ENCODE measurements around the gene POC1A. TPM values are rescaled to one million over a fixed set of nuclear protein-coding genes. Genes with fewer than 3 reads are reported as not detected.
A peak's percentile ranks its signal among the peaks of the same experiment; 100 is the strongest.

Gene POC1A
- total and polyA plus RNA-seq, 2 donors (not counting 3 experiments of a cell fraction or from before 2014, with no cell fraction given), result 14.8 to 19.4 TPM

DNA sequence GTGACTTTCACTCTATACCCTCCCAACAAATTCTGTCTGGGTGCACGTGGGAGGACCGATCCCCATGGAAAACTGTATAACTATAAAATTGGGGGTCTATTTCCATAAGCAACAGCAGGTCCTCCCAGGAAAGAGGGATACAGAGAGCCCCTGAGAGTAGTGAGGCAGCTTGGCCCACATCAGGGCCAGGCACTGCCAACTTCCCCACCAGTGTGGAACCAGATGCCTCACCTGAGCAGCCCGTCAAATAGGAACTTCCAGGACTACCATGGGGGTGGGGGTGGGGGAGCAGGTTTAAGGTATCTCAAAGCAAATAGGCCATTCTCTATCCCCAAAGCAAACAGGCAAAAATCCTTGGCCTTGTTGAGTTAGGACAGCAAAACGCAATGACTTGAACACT is 64.5 kb downstream of the POC1A start:
- no peaks in the 10 kb centered on the region for H4K20me1 ChIP-seq (replicated peaks; ENCODE audit: control insufficient read depth, extremely low read depth, insufficient read depth, low read length)
- TF ChIP-seq MYC (IDR thresholded peaks at IDR 0.05; ENCODE audit: low read depth, low read length), result no peak
- TF ChIP-seq MAX (IDR thresholded peaks at IDR 0.05; ENCODE audit: insufficient read depth, insufficient read length), result no peak
- no peak for TF ChIP-seq JUN (IDR thresholded peaks at IDR 0.05; ENCODE audit: borderline replicate concordance, insufficient read depth, insufficient read length, low read depth)
- no peak for TF ChIP-seq POLR2A (IDR thresholded peaks at IDR 0.05; ENCODE audit: low read depth, low read length)
- no peak for TF ChIP-seq EZH2 (IDR thresholded peaks at IDR 0.05; ENCODE audit: borderline replicate concordance, low read depth, low read length, severe bottlenecking)
- TF ChIP-seq CTCF (IDR thresholded peaks at IDR 0.05; ENCODE audit: extremely low read depth in 1 of 2, insufficient read depth in 1 of 2, low read depth in 1 of 2, low read length in 2 of 2), result no peak
- no peak for TF ChIP-seq POLR2AphosphoS5 (IDR thresholded peaks at IDR 0.05; ENCODE audit: insufficient read depth, low read depth, low read length)
- TF ChIP-seq FOS (IDR thresholded peaks at IDR 0.05; ENCODE audit: borderline replicate concordance, insufficient read depth, low read length), result no peak
- TF ChIP-seq GATA2 (IDR thresholded peaks at IDR 0.05; ENCODE audit: insufficient read depth, insufficient read length, low read depth, low read length), result no peak
- no peak for FAIRE-seq
- peaks cover 58% of the 10 kb centered on the region for H3K4me1 ChIP-seq (ENCODE audit: control insufficient read depth, extremely low read depth, insufficient read depth, low read length)
- peak overlapping the region; percentile 71 for H3K9ac ChIP-seq (replicated peaks; ENCODE audit: extremely low read depth, insufficient read depth, low read length)
- BruUV-seq (replicated peaks), result no TSS peak
- no peaks in the 10 kb centered on the region for H3K9me3 ChIP-seq (replicated peaks; ENCODE audit: control insufficient read depth, insufficient read depth, low read length)
- CTCF ChIA-PET, result interaction anchor here (1.4 to 1.7 kb wide), 3 partner anchors 17 to 36 kb away, joined by 3 to 6 read pairs (median 4); no protein-coding TSS in a partner anchor
- no peaks in the 10 kb centered on the region for H3K9me1 ChIP-seq (replicated peaks; ENCODE audit: control insufficient read depth, extremely low read depth, insufficient read depth, low read length)
- POLR2A ChIA-PET, result no interaction called here
- no peaks in the 10 kb centered on the region for H3K36me3 ChIP-seq (ENCODE audit: control insufficient read depth in 2 of 2, extremely low read depth in 1 of 2, insufficient read depth in 2 of 2, low read length in 2 of 2)
- H3K79me2 ChIP-seq (ENCODE audit: control insufficient read depth, insufficient read depth, low read length), result no peaks in the 10 kb centered on the region
- dilution Hi-C loops (cut with MboI; ENCODE audit: extremely low pct_ligation_motif_present, low sequenced_read_pairs), result no loop called here
- no peaks in the 10 kb centered on the region for H3K27me3 ChIP-seq (ENCODE audit: control insufficient read depth in 2 of 2, insufficient read depth in 2 of 2, low read length in 2 of 2)
- intact Hi-C loops (cut with micrococcal nuclease), result loop anchor here (1.0 to 2.0 kb wide), 2 partner anchors 31 to 32 kb away; no protein-coding TSS in a partner anchor
- H3K27ac ChIP-seq (ENCODE audit: insufficient read depth, low read depth, low read length), result peak overlapping the region; percentile 96
- no peak overlapping the region for H3K4me3 ChIP-seq (replicated peaks in 1 of 3; ENCODE audit: insufficient read depth in 1 of 3, low read depth in 1 of 3, low read length in 3 of 3)
- peak overlapping the region; percentile 77 for H2AFZ ChIP-seq (ENCODE audit: low read depth, low read length)
- peak overlapping the region; percentile 41 for H3K4me2 ChIP-seq (ENCODE audit: insufficient read depth, low read length)
- DNase-seq (ENCODE audit: low read depth, low spot score), result no peak

Measured in endothelial cell of umbilical vein (primary cell).